ENCODE results near the gene WFIKKN2. TPM values are rescaled to one million over a fixed set of nuclear protein-coding genes. Genes with fewer than 3 reads are reported as not detected.

Gene WFIKKN2
- polyA plus RNA-seq, 4 donors: 1.3 to 12.5 (median 1.4) TPM

DNA sequence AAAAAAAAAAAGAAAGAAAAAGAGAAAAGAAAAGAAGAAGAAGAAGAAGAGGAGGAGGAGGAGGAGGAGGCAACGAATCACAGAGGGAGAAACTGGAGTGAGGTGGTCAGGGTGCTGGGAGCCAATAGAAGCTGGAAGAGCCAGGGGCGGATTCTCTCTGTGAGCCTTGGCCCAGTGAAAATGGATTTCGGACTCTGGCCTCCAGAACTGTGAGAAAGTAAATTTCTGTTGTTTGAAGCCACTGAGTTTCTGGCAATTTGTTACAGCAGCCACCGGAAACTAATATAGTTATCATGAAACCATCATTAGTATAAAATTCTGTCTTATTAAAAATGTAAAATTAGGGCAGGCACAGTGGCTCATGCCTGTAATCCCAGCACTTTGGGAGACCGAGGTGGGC, 27.7 kb upstream of the WFIKKN2 start:
- no peak for DNase-seq (ENCODE audit: low read depth in 4 of 4, low spot score in 3 of 4)

DNA sequence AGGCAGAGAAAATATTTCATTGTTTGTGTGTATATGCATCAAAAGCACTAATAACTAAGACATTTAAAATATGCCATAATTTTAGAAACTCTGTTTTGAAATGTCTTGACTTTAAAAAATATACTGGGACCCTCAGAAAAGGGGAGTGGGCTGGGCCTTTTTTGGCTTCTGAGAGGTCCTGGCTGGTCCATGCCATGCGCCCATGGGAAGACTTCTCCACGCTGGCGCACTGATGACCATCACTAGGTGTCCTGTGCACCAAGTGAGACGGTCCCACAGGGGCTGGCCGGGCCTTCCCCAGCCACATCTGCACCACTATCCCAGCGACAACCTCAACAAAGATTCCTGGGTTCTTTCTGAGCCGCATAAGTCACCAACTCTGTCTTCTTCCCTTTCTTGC, 27.0 kb upstream of the WFIKKN2 start:
- DNase-seq (ENCODE audit: low read depth in 4 of 4, low spot score in 3 of 4): no peak

DNA sequence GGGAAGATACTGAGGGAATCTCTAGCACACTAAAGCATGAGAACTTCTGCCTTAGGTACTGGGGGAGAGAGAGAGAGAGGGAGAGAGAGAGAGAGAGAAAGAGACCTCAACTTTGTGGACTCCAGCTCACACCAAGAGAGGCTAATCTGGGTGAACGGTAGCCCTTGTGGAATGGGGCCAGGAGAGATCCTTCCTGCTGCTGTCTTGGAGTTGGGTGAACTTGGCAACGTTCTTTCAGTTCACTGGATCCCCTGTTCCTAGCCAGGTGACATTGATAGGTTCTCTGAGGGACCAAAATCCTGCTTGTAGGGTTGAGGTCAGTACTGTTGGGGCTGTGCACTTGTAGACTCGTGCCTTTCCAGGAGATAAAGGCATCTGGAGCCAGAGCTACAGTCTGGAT, 26.5 kb upstream of the WFIKKN2 start:
- no peak for DNase-seq (ENCODE audit: low read depth in 4 of 4, low spot score in 3 of 4)

DNA sequence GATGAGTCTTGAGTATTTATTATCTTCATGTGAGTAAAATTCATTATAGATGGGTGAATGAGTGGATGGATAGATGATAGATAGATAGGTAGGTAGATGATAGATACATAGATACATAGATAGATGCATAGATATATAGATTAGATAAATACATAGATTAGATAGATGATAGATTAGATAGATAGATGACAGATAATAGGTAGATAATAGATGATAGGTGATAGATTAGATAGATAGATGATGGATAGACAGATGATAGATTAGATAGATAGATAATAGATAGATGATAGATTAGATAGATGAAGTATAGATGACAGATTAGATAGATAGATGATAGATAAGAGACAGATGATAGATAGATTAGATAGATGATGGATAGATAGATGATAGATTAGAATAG, 21.8 kb upstream of the WFIKKN2 start:
- no peak for DNase-seq (ENCODE audit: low read depth in 4 of 4, low spot score in 3 of 4)

DNA sequence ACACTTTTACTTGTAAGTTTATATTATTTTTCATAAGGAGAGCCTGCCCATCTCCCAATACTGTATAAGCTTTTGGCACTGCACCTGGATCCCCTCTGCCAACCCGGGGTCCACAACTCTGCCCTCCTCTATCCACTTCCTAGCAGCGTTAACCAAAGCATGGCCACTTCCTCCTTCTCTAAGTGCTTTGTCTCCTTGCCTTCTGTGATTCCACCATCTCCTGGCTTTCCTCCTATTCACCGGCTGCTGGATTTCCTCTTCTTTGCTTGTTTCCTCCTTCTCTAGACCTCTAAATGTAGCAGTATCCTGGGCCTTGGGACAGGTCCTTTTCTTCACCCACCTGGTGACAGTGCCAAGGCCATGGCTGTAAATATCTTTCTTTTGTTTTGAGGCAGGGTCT, 20.0 kb upstream of the WFIKKN2 start:
- DNase-seq (ENCODE audit: low read depth in 4 of 4, low spot score in 3 of 4): no peak

DNA sequence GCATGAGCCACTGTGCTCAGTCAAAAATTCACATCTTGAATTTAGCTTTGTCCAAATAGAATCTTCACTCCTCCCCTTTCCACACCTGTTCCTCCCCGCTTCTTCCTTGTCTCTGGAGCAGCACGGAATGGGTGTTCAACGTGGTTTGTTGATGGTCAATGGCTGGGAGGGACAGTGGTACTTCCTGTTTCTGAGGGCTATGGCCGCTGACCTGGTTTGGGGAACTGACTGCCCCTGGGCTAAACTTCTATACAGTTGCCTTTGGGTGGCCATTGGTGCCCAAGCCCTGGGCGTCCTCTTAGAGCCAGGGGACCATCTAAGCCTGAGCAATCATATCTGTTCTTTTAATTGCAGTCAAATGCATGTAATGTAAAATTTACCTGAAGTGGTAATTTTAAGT, 19.1 kb upstream of the WFIKKN2 start:
- DNase-seq (ENCODE audit: low read depth in 4 of 4, low spot score in 3 of 4): no peak

DNA sequence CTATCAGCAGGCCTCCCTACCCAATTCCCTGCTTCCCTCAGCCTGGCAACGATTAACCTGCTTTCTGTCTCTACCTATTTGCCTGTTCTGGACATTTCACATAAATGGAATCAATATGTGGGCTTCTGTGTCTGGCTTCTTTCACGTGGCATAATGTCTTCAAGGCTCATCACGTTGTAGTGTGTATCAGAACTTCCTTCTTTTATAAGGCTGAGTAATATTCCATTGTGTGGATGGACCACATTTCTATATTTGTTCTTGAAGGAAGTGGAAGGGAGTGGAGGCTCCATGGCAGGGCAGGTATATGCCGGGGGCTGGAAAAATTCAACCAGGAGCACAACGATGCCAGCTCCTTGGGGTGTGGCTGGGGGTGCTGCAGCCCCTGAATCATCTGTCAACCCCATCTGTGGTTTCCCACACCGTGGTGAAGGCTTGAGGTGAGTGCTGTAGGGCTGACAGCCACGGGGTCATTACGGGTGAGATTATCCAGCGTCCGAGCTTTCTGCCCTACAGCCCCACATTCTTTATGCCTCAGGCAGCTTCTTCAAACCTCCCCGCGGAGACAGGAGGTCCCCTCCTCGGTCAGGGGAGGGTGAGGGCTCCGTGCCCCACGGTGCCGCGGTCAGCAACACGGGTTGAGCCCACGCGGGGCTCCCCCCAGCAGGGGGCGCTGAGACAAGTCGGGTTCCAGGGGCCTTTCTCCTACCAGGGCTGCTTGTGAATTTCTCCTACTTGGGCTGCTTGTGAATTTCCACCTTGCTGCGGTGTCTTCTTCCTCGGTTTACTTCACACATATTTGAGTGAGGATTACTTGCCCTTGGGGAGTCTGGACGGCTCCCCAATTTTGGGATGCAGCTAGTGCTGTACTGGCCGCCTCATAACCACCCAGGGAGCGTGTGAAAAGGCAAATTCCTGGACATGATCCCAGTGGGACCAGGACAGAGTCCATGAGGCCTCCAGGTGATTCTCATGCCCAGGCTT, 18.3 kb upstream of the WFIKKN2 start:
- no peak for DNase-seq (ENCODE audit: low read depth in 4 of 4, low spot score in 3 of 4)

DNA sequence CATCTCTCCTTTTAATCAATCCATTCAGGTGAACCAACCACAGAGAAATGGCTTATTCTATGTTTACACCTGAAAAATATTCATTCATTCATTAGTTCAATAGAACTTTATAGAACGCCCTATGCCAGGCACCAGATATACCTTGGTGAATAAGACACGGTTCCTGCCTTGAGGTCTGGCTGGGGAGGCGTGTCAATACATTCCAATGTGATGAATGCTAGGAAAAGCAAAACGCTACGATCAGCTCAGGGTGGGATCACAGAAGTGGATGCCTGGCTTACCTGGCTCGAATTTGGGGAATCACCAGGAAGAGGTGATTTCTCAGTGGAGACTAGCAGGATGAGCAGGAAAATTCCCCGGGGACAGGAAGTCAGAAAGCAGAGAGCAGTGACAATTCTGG, 17.5 kb upstream of the WFIKKN2 start:
- DNase-seq (ENCODE audit: low read depth in 4 of 4, low spot score in 3 of 4): no peak

DNA sequence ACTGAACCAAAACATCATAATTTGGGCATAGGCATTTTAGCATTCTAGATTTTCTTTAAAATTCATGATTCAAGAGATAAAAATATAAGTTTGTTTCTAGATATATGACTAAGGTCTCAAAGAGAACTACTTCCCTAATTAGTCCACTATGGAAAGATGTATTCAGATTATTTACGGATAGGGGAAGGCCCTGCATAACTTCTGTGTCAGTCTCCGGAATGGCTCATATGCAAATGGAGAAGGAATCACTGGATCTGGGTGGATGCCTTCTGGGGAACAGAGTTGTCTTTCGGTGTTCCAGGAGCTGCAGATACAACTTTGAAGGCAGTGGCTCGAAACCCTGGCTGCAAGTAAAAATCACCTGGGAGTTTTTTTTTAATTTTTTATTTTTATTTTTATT, 17.1 kb upstream of the WFIKKN2 start:
- no peak for DNase-seq (ENCODE audit: low read depth in 4 of 4, low spot score in 3 of 4)

DNA sequence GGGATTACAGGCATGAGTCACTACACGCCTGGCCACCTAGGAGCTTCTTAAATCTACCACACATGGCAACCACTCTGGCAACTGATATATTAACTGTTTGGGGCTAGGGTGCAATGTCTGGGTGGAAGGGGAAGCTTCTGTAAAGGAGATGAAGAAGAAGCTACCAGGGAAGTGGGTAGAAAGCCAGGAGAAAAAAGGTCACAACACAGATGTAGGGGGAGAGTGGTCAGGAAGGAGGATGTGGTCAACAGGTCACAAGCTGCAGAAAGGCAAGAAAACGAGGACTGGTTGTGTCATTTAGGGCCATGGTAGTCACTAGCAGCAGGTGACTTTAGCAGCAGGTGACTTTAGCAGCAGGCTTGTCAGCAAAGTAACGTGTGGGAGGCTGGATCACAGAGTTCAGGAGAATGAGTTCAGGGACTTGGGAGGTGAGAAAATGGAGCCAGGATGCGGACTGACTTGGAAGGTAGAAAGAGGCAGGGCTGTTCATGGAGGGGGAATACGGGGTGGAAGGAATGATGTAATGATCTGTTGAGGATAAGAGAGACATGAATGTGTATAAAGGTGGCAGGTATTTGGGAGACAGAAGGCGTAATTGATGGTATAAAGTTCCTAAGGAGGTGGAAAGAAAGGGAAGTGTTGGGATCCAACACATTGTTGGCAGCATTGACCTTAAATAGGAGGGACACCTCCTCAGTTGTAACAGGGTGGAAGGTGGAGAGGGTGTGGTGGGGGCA, 16.3 kb upstream of the WFIKKN2 start:
- no peak for DNase-seq (ENCODE audit: low read depth in 4 of 4, low spot score in 3 of 4)

DNA sequence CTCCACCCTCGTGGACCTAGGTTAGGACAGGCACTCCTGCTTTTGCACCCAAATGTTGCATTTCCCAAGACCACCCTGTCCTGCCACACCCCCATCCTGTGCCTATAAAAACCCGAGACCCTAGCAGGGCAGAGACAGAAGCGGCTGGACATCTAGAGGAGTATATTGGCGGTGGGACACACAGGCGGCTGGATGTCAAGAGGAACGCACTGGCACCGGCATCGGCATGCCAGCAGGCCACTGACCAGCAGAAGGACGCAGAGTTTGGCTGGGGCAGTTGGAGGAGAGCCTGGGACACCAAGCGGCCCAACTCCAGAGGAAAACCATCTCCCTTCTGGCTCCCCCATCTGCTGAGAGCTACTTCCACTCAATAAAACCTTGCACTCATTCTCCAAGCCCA, 14.7 kb upstream of the WFIKKN2 start:
- DNase-seq (ENCODE audit: low read depth in 4 of 4, low spot score in 3 of 4): no peak

DNA sequence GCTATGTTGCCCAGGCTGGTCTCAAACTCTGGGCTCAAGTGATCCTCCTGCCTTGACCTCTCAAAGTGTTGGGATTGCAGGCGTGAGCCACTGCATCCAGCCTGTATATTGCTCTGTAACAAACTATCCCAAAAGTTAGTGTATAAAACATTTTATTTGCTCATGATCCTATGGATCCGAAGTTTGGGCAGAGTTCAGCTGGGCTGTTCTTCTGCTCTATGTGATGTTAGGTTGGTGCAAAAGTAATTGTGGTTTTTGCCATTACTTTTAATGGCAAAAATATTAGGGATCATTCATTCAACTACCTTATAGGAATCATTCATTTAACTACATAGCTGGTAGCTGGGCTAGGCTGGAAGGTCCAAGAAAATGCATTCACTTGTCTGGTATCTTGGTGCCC, 12.8 kb upstream of the WFIKKN2 start:
- DNase-seq (ENCODE audit: low read depth in 4 of 4, low spot score in 3 of 4): no peak

DNA sequence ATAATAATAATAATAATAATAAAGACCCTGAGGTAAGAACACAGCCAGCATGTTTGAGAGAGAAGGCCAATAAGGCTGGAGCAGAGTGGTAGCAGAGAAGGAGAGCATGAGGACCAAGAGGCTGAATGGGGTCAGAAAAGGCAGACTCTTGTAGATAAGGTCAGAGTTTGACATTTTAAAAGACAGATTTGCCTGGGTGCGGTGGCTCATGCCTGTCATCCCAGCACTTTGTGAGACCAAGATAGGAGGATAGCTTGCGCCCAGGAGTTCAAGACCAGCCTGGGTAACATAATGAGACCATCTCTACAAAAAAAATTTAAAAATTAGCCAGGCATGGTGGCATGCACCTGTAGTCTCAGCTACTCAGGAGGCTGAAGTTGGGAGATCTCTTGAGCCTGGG, 11.0 kb upstream of the WFIKKN2 start:
- no peak for DNase-seq (ENCODE audit: low read depth in 4 of 4, low spot score in 3 of 4)

DNA sequence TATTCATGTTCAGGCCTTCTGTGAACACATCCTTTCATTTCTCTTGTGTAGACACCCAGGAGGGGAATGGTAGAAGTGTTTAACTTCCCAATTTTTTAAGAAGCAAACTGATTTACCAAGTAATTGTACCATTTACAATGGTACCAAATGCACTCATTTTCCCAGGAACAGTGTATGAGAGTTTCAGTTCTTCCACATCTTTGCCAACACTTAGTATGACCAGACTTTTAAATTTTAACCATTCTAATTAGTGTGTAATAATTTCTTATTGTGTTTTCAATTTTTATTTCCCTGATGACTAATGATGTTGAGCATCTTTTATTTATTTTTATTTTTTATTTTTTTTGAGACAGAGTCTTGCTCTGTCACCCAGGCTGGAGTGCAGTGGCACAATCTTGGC, 10.2 kb upstream of the WFIKKN2 start:
- no peak for DNase-seq (ENCODE audit: low read depth in 4 of 4, low spot score in 3 of 4)

DNA sequence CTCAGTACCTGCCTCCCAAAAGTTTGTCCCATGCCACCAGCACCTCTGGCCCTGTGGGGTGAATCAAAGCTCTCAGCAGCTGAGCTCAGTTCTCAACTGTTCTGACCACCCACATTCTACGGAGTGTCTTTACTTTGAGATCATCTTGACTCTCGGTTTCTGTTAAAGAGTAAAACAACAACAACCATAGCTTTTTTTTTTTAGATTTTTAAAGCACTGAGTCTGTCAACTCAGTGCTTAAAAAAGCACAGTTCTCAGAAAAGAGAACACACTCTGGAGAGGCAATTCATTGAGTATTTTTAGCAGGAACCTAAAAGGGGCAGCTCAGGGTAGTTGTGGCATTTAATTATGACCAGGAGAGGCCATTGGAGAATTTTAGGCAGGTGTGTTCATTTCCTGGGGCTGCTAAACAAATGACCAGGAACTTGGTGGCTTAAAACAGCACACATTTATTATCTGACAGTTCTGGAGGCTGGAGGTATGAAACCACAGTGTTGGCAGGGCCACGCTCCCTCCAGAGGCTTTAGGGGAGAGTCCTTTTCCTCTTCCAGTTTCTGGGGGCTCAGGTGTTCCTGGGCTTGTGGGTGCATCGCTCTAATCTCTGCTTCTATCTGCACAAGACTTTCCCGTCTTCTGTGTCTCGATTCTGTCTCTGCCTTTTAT, 6.7 kb upstream of the WFIKKN2 start:
- no peak for DNase-seq (ENCODE audit: low read depth in 4 of 4, low spot score in 3 of 4)

DNA sequence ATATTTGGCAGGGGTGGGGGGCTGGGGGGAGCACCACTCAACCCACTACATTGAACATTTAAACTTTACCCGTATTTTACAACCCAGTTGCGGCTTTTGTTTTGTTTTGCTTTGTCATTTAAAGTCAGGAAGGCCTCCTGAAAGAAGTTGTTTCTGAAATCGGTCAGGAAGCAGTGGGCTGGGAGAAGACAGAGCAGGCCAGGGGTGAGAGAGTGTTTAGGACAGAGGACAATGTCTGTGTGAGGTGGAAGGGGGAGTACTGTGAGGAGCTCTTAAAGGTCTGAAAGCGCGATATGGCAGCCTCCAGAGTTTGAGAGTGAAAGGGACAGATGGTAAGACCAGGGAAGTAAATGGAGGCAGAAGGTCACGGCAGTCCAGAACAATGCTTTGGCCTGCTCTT, 6.1 kb upstream of the WFIKKN2 start:
- no peak for DNase-seq (ENCODE audit: low read depth in 4 of 4, low spot score in 3 of 4)

DNA sequence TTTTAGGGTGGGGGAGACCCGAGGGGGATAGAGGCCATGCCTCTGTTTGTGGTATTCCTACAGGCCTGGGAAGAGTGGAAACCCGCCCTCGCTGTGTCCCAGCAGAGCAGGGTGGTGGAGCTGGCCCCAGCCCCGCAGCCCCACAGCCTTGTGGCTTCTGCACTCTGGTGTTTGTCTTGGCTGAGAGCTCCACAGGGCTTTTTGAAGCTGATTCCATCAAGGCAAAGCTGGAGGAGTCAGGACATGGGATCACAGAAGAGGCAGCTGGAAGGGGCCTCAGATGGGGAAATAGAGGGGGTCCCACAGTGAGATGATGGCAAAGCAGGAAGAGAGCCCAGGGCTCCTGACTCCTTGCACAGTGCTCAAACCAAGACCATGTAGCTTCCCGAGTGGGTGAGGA, 5.0 kb upstream of the WFIKKN2 start:
- DNase-seq (ENCODE audit: low read depth in 4 of 4, low spot score in 3 of 4): no peak

DNA sequence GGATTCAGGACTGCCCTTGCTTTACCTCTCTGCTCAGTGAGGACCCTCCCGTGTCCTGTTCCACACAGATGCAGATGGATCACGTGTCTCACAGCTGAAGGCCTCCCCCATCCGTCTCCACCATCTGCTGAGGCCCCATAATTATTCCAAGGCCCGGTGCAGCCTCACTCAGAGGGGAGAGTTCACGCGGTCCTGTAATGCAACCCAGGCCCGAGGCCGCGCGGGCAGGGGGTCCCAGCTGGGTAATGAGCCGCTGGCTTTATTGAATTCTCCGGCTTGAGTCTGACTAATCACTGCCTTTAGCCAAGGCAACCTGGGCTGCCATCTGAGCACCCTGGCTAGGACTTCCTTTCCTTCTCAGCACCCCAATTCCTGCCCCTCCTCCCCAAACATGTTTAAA, 4.4 kb upstream of the WFIKKN2 start:
- no peak for DNase-seq (ENCODE audit: low read depth in 4 of 4, low spot score in 3 of 4)

DNA sequence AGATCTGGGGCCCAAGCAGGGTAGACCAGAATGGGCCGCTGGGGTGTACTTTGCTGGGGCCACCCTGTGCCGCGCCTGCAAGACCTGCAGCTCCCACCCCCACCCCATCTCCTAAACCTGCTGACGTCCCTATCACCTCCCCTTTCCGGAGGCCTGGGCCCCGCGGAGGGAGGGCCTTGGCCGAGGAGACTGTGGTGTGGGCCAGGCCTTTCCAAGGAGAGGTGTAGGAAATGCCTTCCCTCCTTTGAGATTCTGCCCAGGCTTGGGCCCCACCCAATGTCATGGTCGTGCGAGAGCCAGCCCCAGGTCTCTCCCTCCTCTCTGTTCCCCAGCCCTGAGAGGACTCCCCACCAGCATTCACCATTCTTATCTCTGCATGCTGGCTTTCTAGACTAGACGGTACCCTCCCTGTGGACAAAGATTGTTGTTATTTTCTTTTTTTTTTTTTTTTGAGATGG, 3.9 kb upstream of the WFIKKN2 start:
- no peak for DNase-seq (ENCODE audit: low read depth in 4 of 4, low spot score in 3 of 4)

DNA sequence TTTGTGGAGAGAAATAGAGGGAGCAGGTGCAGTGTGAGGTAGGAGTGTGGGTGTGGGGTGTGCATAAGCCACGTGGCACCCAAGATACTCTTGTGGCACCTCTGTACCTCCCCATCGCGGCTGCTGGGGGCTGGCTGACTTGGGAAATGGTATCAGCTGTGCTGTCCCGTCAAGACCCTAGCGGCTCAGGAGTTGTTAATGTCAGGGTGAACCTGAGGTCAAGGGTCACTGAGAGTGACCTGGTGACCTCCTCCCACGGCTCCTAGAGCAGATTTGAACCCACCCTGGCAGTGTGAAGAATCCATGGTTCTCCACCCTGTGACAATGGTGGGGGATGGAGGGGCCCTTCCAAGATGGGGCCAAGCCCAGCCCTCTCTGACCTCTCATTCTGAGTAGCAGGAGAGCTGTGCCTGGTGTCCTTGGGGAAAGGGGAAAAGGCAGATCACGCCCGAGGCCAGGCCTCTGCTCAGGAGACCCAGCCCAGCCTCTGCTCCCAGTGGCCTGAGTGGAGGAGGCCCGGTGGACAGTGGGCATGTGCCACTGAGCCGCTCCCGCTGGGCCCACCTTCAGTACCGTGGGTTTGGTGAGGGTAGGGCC, 3.0 kb upstream of the WFIKKN2 start:
- DNase-seq (ENCODE audit: low read depth in 4 of 4, low spot score in 3 of 4): no peak

DNA sequence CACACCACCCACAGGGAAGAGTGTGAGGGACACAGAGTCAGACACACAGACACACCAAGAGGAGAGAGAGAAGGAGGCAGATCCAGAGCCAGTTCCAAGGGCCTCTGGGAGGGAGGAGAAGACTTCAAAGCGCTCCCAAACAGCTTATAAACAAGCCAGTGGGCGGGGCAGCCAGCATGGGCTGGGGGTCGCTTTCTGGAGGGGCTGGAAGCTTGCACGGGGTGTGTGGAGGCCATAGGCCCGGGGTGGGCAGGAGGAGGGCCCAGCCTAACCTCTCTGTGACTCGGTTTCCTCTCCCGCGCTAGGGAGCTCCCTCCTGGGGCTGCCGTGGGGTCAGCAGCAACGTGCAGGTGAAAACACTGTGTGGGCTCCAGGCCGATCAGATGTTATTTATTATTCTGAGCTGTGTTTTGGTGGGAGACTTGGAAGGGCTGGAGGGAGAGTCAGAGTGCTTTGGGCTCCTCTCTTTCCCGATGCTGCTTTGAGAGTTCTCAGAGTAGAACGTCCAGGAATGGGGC, 2.5 kb upstream of the WFIKKN2 start:
- no peak for DNase-seq (ENCODE audit: low read depth in 4 of 4, low spot score in 3 of 4)
